GM18951 (cell line): ENCODE measurements around the gene ADCY2.

ENCODE experiments used
- POLR2A ChIP-seq: IDR thresholded peaks from 4 replicates; pipeline ENCODE4 v1.6.1; 2011; ENCODE audit warnings: mild to moderate bottlenecking; ENCODE audit not compliant: insufficient read length, insufficient read depth; ENCODE audit errors: extremely low read depth
- in situ Hi-C: fragments of 300-500 bp; cut with MboI; formaldehyde crosslinking; loops from one replicate; pipeline ENCODE4 v1.12.0; 2022; ENCODE audit warnings: low sequenced_read_pairs, mixed read lengths, inconsistent platforms; ENCODE audit not compliant: unreplicated experiment

Gene ADCY2

GRCh38 chr5:7846327-7846726, 450.4 kb downstream of the ADCY2 start:
- in situ Hi-C loops: no loop called here
- no peak for TF ChIP-seq POLR2A

GRCh38 chr5:7848296-7848695, 452.4 kb downstream of the ADCY2 start:
- in situ Hi-C loops: no loop called here
- TF ChIP-seq POLR2A: no peak

DNA sequence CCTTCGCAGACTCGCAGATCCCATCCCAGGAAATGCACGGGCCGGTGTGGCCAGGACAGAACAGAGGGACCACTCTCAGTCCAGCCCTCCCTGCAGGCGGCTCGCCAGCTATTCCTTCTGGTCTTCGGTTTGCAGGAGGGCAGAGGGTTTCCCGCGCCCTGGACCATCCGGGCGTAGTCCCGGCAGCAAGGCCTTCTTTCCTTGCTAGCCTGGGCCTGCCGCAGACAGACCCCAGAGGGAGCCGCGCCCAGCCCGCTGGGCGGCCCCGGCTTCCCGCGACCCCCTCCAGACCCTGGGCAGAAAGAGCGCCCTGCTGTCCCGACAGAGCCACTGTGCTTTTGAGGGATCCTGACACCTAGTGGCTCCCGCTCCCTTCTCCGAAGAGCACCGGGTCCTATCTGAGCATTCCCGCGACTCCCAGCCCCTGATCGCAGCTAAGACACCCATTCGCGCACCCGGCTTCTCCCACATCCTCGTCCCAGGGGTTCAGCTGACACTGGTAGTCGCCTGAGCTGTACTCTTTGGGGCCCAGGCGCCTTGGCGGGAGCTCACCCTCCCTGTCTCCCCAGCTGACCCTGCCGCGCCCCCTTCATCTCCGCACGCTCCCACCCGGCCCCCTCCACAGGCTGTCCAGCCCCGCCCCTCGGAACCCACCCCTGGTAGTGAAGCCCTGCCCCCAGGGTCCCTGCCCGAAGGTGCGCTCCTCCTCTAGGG, 453.9 kb downstream of the ADCY2 start:
- in situ Hi-C loops: no loop called here
- no peak for TF ChIP-seq POLR2A

GRCh38 chr5:7850395-7851239, 454.7 kb downstream of the ADCY2 start, which contains the start of gene CFAP90:
CFAP90 (minus strand) TSS chr5:7851133; CDS start chr5:7851021, 112 bp downstream.
- in situ Hi-C loops: no loop called here

GRCh38 chr5:7851240-7851592, 455.3 kb downstream of the ADCY2 start:
- no peak for TF ChIP-seq POLR2A
- in situ Hi-C loops: no loop called here

More at GRCh38 chr5:7850395-7851239, 454.7 kb downstream of the ADCY2 start, which contains the start of gene CFAP90:
- TF ChIP-seq POLR2A: no peak

DNA sequence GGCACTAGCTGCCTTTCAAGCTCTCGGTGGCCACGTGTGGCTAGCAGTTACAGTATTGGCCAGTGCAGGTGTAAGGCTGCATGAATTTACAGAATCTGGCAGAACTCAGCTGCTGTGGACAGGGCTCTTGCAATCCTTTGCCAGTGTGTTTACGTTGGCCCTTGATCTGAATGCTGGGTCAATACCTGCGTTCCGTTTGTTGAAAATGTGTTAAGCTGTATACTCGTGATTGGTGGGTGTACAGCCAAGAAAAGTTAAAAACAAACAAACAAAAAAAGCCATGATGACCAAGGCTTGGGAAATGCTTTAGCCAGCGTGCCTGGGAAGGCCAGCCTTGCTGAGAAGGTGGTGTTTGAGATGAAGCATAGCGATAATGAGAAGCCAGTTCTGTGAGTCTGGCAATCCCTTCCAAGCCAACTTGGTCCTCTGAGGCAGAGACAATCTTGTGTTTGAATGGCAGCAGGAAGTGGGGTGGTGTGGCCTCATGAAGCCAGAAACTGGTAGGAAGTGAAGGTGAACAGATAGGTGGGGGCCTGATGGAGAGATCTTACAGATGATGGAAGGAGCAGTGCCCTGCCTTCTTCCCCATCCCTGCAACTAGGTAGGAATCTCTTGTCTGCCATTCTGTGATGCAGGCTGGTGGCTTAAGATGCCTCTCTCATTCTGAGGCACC, 455.8 kb downstream of the ADCY2 start:
- in situ Hi-C loops: no loop called here

DNA sequence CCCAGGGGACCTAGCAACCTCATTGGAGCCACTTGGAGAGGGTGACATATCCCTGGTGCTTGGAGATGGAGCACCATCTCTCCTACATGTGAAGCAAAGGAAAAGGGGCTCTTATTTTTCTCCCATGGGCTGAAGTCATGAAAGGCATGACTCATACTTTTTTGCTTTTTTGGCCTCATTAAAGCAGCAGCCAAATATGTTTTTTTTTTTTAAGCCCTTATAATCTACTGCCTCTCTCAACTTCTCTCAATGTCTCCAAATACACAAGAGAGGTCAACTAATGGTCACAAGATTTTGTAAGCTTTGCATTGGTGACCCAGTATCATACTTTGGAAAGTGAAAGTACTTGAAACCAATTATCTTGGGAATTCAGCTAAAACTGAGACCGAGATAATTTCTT, 456.6 kb downstream of the ADCY2 start:
- in situ Hi-C loops: no loop called here
- no peak for TF ChIP-seq POLR2A

More for the DNA sequence above, 455.8 kb downstream of the ADCY2 start:
- TF ChIP-seq POLR2A: no peak

GRCh38 chr5:7852988-7853387, 457.1 kb downstream of the ADCY2 start:
- TF ChIP-seq POLR2A: no peak
- in situ Hi-C loops: no loop called here

DNA sequence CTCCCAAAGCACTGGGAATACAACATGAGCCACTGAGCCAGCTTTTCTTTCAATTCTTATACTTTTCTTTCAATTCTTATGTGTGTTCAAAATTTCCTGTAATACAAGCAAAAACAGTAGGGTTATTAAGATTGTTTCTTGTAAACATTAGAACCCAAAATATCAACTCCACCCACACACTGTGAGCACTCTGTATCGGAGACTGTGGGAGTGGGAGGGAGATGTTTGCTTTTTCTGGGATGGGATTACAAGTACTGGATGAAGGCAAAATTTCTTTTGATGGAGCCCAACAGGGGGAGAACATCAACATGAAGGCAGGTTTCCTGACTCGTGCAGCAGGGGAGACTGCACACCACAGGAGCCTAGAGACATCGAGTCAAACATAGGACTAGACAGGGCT, 459.7 kb downstream of the ADCY2 start:
- in situ Hi-C loops: no loop called here
- TF ChIP-seq POLR2A: no peak

GRCh38 chr5:7856855-7857254, 460.9 kb downstream of the ADCY2 start:
- in situ Hi-C loops: no loop called here
- no peak for TF ChIP-seq POLR2A

- in situ Hi-C loops: no loop called here
- TF ChIP-seq POLR2A: no peak
These were observed 461.4 kb downstream of the ADCY2 start for GRCh38 chr5:7857361-7857760.

DNA sequence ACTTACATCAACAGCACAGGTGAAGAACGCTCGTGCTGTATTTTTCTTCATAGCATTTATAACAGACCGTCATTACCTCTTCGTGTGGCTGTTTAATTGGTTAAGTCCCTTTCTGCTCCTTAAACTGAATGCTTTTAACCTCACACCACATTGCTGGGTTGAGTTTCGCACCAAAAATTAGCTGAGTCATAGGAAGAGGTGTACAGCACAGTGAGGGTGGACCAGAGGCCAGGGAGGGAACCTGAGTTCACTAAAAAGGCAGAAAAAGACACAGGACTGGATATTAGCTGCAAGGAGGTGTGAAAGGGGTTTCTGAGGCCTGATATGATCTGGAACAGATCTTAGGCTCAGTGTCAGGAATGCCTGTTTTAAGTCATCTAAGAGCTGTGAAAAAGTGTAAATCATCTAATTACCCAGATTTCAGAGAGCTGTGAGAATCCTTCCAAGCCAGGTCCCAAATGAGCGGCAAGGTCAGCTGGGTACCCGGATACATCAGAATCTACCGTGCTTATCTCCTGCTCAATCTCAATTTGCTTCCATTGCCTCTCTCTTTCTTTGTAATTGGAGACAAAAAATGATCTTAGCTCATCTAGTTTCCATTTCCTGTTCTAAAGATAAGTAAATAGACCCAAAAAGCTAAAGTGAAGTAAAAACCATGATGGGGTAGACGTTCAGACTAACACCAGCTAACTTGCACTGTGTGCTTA, 462.1 kb downstream of the ADCY2 start:
- in situ Hi-C loops: no loop called here
- TF ChIP-seq POLR2A: no peak

GRCh38 chr5:7866196-7866595, 470.3 kb downstream of the ADCY2 start:
- in situ Hi-C loops: no loop called here
- no peak for TF ChIP-seq POLR2A
